ENCODE results near the gene MLLT3. TPM values are rescaled to one million over a fixed set of nuclear protein-coding genes. Genes with fewer than 3 reads are reported as not detected.

MLLT3 gene
- total RNA-seq (44.6 and 58.3 TPM in 2 replicates), polyA plus RNA-seq (40.0 and 51.5 TPM in 2 replicates)

DNA sequence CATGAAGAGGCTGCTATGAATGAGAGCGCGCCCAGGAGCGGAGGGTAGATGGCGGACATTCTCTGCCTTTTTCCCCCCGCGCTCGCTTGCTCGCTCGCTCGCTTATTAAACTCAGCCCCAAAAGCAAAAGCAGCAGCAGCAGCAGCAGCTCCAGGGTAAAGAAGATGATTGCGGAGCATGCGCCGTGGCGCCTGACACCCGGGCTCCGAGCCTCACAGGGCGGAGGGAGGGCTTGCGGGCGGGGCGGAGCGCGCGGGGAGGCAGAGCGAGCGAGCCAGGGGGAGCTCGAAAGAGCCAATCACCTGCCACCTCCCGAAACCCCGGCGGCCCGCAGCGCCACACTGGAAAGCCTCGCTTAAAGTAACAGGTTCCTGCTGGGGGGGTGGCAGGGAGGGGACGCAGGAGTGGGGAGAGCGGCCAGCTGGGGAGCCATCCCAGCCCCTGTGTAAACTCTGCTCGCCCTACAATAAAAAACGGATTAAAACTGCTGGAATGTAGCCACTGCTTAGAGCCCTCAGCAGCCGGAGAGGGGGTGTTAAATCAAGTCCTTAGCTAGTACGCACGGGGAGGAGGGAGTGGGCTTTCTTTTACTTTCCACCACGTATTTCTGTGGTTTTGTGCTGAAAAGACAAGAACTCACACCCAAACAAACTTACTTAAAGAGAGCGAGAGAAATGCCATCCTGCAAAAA is at the start of gene MLLT3:
Gene MLLT3 (minus strand): TSS at position 170 of the 691 bp plus-strand sequence.
- Histone ChIP-seq H3K4me1 (ENCODE audit: low read depth) (peaks cover 14% of the 10 kb centered on the region), H3K27me3 (peaks cover 2% of the 10 kb centered on the region), H3K9me3 (ENCODE audit: low read depth) (no peaks in the 10 kb centered on the region), H3K36me3 (no peaks in the 10 kb centered on the region), H3K27ac (peak within 1 kb of the TSS; percentile 76), H3K4me3 (peak within 1 kb of the TSS; percentile 81)
- DNase-seq (ENCODE audit: low read depth in 1 of 2, low spot score in 1 of 2), result peak; percentile 96 to 97
- TF ChIP-seq, protein P1, sequence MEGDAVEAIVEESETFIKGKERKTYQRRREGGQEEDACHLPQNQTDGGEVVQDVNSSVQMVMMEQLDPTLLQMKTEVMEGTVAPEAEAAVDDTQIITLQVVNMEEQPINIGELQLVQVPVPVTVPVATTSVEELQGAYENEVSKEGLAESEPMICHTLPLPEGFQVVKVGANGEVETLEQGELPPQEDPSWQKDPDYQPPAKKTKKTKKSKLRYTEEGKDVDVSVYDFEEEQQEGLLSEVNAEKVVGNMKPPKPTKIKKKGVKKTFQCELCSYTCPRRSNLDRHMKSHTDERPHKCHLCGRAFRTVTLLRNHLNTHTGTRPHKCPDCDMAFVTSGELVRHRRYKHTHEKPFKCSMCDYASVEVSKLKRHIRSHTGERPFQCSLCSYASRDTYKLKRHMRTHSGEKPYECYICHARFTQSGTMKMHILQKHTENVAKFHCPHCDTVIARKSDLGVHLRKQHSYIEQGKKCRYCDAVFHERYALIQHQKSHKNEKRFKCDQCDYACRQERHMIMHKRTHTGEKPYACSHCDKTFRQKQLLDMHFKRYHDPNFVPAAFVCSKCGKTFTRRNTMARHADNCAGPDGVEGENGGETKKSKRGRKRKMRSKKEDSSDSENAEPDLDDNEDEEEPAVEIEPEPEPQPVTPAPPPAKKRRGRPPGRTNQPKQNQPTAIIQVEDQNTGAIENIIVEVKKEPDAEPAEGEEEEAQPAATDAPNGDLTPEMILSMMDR (IDR thresholded peaks at IDR 0.05; ENCODE audit: low read depth, low read length), result no peak

DNA sequence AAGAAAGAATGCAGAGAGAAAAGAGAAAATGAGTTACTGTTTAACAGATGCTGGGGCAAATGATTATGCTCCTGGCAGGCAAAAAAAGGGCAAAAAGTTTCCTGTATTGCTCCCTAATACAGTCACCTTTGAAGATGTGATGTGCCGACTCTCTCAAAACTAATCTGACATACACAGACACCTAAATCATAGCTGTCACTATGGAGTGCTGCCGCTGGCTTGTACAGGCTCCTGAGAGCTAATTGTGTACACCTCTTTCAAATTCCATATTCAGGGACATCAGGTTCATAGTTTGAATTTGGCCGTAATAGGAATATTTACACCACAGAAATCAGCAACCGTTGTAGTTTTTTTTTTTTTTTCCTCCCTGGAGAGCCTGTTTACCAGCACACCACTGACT is 49.3 kb upstream of the MLLT3 start:
- Histone ChIP-seq H3K9me3 (ENCODE audit: low read depth) (no peaks in the 10 kb centered on the region), H3K4me1 (ENCODE audit: low read depth) (peaks cover 14% of the 10 kb centered on the region), H3K27ac (peak overlapping the region; percentile 68), H3K36me3 (no peaks in the 10 kb centered on the region), H3K4me3 (no peak overlapping the region), H3K27me3 (no peaks in the 10 kb centered on the region)
- DNase-seq (ENCODE audit: low read depth in 1 of 2, low spot score in 1 of 2), result no peak
- TF ChIP-seq, protein P1 (IDR thresholded peaks at IDR 0.05; ENCODE audit: low read depth, low read length), result no peak

DNA sequence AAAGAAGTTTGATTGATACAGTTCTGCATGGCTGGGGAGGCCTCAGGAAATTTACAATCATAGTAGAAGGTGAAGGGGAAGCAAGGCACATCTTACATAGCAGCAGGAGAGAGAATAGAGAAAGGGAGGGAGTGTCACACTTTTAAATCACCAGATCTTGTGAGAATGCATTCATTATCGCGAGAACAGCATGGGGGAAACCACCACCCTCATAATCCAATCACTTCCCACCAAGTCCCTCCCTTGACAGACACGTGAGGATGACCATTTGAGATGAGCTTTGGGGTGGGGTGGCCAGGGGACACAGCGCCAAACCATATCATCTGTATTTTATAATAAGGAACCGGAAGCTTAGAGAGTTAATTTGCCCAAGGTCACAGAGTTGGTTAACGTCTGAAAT is 48.1 kb upstream of the MLLT3 start:
- TF ChIP-seq, protein P1 (IDR thresholded peaks at IDR 0.05; ENCODE audit: low read depth, low read length), result no peak
- H3K4me1 ChIP-seq (ENCODE audit: low read depth), result peaks cover 14% of the 10 kb centered on the region
- no peak overlapping the region for H3K27ac ChIP-seq
- no peaks in the 10 kb centered on the region for H3K9me3 ChIP-seq (ENCODE audit: low read depth)
- H3K36me3 ChIP-seq, result no peaks in the 10 kb centered on the region
- H3K27me3 ChIP-seq, result no peaks in the 10 kb centered on the region
- no peak for DNase-seq (ENCODE audit: low read depth in 1 of 2, low spot score in 1 of 2)
- H3K4me3 ChIP-seq, result no peak overlapping the region

DNA sequence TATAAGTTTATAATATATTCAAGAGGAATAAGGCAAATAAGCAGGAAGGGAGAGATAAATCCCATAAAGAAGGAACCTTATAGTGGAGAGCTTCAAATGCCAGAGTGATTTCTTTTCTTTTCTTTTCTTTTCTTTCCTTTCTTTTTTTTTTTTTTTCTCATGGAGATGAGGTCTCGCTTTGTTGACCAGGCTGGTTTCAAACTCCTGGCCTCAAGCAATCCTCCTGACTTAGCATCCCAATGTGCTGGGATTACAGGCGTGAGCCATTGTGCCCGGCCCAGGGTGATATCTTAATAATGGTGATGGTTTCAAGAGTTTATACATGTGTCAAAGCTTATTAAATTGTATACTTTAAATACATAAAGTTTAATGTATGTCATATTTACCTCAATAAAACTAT is 42.2 kb upstream of the MLLT3 start:
- no peak overlapping the region for H3K27ac ChIP-seq
- H3K36me3 ChIP-seq, result no peaks in the 10 kb centered on the region
- H3K9me3 ChIP-seq (ENCODE audit: low read depth), result no peaks in the 10 kb centered on the region
- no peak overlapping the region for H3K4me3 ChIP-seq
- no peaks in the 10 kb centered on the region for H3K27me3 ChIP-seq
- TF ChIP-seq, protein P1 (IDR thresholded peaks at IDR 0.05; ENCODE audit: low read depth, low read length), result no peak
- DNase-seq (ENCODE audit: low read depth in 1 of 2, low spot score in 1 of 2), result no peak
- peaks cover 19% of the 10 kb centered on the region for H3K4me1 ChIP-seq (ENCODE audit: low read depth)

DNA sequence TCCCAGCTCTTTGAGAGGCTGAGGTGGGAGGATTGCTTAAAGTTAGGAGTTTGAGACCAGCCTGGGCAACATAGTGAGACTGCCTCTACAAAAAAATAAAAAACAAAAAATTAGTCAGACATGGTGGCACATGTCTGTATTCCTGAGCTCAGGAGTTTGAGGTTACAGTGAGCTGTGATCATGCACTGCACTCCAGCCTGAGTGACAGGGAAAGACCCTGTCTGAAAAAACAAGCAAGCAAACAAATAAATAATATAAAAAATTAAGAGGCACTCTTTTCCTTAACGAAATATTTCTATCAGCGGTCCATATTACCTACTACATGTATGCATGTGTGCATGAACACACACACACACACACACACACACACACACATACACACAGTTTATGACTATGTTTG is 40.8 kb upstream of the MLLT3 start:
- H3K9me3 ChIP-seq (ENCODE audit: low read depth), result no peaks in the 10 kb centered on the region
- no peak overlapping the region for H3K4me3 ChIP-seq
- TF ChIP-seq, protein P1 (IDR thresholded peaks at IDR 0.05; ENCODE audit: low read depth, low read length), result no peak
- no peak overlapping the region for H3K27ac ChIP-seq
- peaks cover 25% of the 10 kb centered on the region for H3K4me1 ChIP-seq (ENCODE audit: low read depth)
- no peak for DNase-seq (ENCODE audit: low read depth in 1 of 2, low spot score in 1 of 2)
- no peaks in the 10 kb centered on the region for H3K36me3 ChIP-seq
- no peaks in the 10 kb centered on the region for H3K27me3 ChIP-seq
